ENCODE measurements around the gene GRIP2.
"Not testable (repeated sequence)": the region's sequence is repeated elsewhere in the genome, so short reads cannot be mapped to it uniquely, and the experiment has no call there.

Gene GRIP2

GRCh38 chr3:14519406-14519805 lies 20.7 kb downstream of the GRIP2 start:
- no peak for DNase-seq

- no peak for DNase-seq
Measured at GRCh38 chr3:14518893-14519292, 21.2 kb downstream of the GRIP2 start.

GRCh38 chr3:14518432-14518802 lies 21.7 kb downstream of the GRIP2 start:
- no peak for DNase-seq

GRCh38 chr3:14517601-14518431 lies 22.3 kb downstream of the GRIP2 start:
- DNase-seq: no peak

GRCh38 chr3:14516738-14517345 lies 23.3 kb downstream of the GRIP2 start:
- no peak for DNase-seq

- DNase-seq: not testable (repeated sequence)
Measured at GRCh38 chr3:14515526-14515925, 24.6 kb downstream of the GRIP2 start.

GRCh38 chr3:14514323-14514720 lies 25.8 kb downstream of the GRIP2 start:
- DNase-seq: no peak

GRCh38 chr3:14513566-14514322 lies 26.4 kb downstream of the GRIP2 start:
- no peak for DNase-seq

GRCh38 chr3:14512942-14513327 lies 27.2 kb downstream of the GRIP2 start:
- no peak for DNase-seq

GRCh38 chr3:14512281-14512941 lies 27.7 kb downstream of the GRIP2 start:
- DNase-seq: no peak

- DNase-seq: no peak
Measured at GRCh38 chr3:14511623-14512280, 28.4 kb downstream of the GRIP2 start.

GRCh38 chr3:14510838-14511622 lies 29.1 kb downstream of the GRIP2 start:
- DNase-seq: no peak

- no peak for DNase-seq
Measured at GRCh38 chr3:14509796-14510100, 30.4 kb downstream of the GRIP2 start.

- DNase-seq: peak; percentile 96
Measured at GRCh38 chr3:14508966-14509795, 31.0 kb downstream of the GRIP2 start.

GRCh38 chr3:14508505-14508819 lies 31.7 kb downstream of the GRIP2 start:
- DNase-seq: no peak

GRCh38 chr3:14507757-14508504 lies 32.2 kb downstream of the GRIP2 start:
- DNase-seq: no peak

GRCh38 chr3:14507305-14507741 lies 32.8 kb downstream of the GRIP2 start:
- DNase-seq: no peak

- no peak for DNase-seq
Measured at GRCh38 chr3:14506626-14507304, 33.4 kb downstream of the GRIP2 start.

- no peak for DNase-seq
Measured at GRCh38 chr3:14505803-14506500, 34.2 kb downstream of the GRIP2 start.

All from 8988T (cell line).